Measurements from ENCODE around the gene FOXP1.

GRCh38 chr3:71189480-71189879 lies 394.0 kb downstream of the FOXP1 start:
- no peak for TF ChIP-seq CAMTA2 (CRISPR knock-in tag; IDR thresholded peaks at IDR 0.05; ENCODE audit: borderline replicate concordance)
- TF ChIP-seq ZNF607 (CRISPR knock-in tag; IDR thresholded peaks at IDR 0.05; ENCODE audit: borderline replicate concordance): no peak
- no peak for TF ChIP-seq JUNB (CRISPR knock-in tag; IDR thresholded peaks at IDR 0.05; ENCODE audit: borderline replicate concordance)
- no peak for TF ChIP-seq UBTF (CRISPR knock-in tag; IDR thresholded peaks at IDR 0.05)
- TF ChIP-seq AFF4 (CRISPR knock-in tag; IDR thresholded peaks at IDR 0.05): no peak
- no peak for TF ChIP-seq ZNF280B (CRISPR knock-in tag; IDR thresholded peaks at IDR 0.05; ENCODE audit: borderline replicate concordance)
- TF ChIP-seq CTCF (CRISPR knock-in tag; IDR thresholded peaks at IDR 0.05): no peak
- no peak for TF ChIP-seq RBM22 (optimal IDR thresholded peaks at IDR 0.05; ENCODE audit: low read length)
- no peak for TF ChIP-seq GLI4 (CRISPR knock-in tag; IDR thresholded peaks at IDR 0.05; ENCODE audit: borderline replicate concordance)
